ENCODE results near the gene TTK. TPM values are rescaled to one million over a fixed set of nuclear protein-coding genes. Genes with fewer than 3 reads are reported as not detected.

Gene TTK
- total and polyA plus RNA-seq, 4 donors, result under 0.01 to 21.1 (median 0.53) TPM

DNA sequence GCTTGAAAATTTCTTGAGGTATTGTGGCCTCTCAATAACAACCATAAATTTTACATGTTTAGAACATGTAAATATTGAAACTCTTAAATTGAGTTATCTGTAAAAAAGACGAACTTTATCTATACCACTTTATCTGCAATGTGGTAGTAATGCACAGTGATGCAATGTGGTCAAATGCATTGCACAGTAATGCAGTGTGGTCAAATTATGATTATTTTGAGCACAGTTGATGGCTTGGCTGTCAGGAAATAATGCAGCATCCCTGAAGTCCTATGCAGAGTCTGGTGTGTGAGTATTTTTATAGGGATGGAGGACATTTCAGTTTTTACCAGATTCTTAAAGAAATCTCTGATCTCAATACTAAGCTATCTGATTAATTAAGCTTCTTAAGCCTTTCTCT is 5.1 kb downstream of the TTK start:
- no peaks in the 10 kb centered on the region for H3K9me3 ChIP-seq (ENCODE audit: control insufficient read depth in 4 of 4, low read length in 3 of 4)
- no peak overlapping the region for H3K27ac ChIP-seq (ENCODE audit: low read depth in 1 of 2, low read length in 2 of 2)
- H3K4me3 ChIP-seq (ENCODE audit: low read depth in 1 of 3, low read length in 3 of 3), result no peak overlapping the region
- DNase-seq (ENCODE audit: low spot score), result no peak
- H3K27me3 ChIP-seq (ENCODE audit: control insufficient read depth in 4 of 4, insufficient read depth in 4 of 4, low read length in 3 of 4), result no peaks in the 10 kb centered on the region
- TF ChIP-seq HNF4G (IDR thresholded peaks at IDR 0.05) (no peak), RAD21 (IDR thresholded peaks at IDR 0.05) (no peak), MAX (IDR thresholded peaks at IDR 0.05) (no peak), NR2F2 (IDR thresholded peaks at IDR 0.05) (no peak), GABPA (IDR thresholded peaks at IDR 0.05 in 1 of 2, conservative IDR thresholded peaks at IDR 0.05 in 1 of 2) (no peak), RXRA (IDR thresholded peaks at IDR 0.05) (no peak), SP1 (IDR thresholded peaks at IDR 0.05) (no peak), TAF1 (conservative IDR thresholded peaks at IDR 0.05) (no peak), YY1 (IDR thresholded peaks at IDR 0.05) (no peak), JUND (IDR thresholded peaks at IDR 0.05) (no peak), HNF4A (conservative IDR thresholded peaks at IDR 0.05) (no peak), ZBTB33 (IDR thresholded peaks at IDR 0.05) (no peak), REST (IDR thresholded peaks at IDR 0.05) (no peak), FOXA2 (IDR thresholded peaks at IDR 0.05) (no peak), FOXA1 (IDR thresholded peaks at IDR 0.05) (no peak), EGR1 (IDR thresholded peaks at IDR 0.05; ENCODE audit: low read depth in 2 of 2) (no peak)
- TF ChIP-seq, protein P1, sequence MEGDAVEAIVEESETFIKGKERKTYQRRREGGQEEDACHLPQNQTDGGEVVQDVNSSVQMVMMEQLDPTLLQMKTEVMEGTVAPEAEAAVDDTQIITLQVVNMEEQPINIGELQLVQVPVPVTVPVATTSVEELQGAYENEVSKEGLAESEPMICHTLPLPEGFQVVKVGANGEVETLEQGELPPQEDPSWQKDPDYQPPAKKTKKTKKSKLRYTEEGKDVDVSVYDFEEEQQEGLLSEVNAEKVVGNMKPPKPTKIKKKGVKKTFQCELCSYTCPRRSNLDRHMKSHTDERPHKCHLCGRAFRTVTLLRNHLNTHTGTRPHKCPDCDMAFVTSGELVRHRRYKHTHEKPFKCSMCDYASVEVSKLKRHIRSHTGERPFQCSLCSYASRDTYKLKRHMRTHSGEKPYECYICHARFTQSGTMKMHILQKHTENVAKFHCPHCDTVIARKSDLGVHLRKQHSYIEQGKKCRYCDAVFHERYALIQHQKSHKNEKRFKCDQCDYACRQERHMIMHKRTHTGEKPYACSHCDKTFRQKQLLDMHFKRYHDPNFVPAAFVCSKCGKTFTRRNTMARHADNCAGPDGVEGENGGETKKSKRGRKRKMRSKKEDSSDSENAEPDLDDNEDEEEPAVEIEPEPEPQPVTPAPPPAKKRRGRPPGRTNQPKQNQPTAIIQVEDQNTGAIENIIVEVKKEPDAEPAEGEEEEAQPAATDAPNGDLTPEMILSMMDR (IDR thresholded peaks at IDR 0.05; ENCODE audit: low read depth, low read length, missing input control), result no peak
- TF ChIP-seq, protein P2, sequence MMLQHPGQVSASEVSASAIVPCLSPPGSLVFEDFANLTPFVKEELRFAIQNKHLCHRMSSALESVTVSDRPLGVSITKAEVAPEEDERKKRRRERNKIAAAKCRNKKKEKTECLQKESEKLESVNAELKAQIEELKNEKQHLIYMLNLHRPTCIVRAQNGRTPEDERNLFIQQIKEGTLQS (IDR thresholded peaks at IDR 0.05), result no peak
- WGBS, result 74% methylated on average over 1 of the region's 1 CpG
- peaks cover 2 to 7% (median 6%) of the 10 kb centered on the region in 4 donors for H3K4me1 ChIP-seq (ENCODE audit: control insufficient read depth in 4 of 4, insufficient read depth in 4 of 4, low read length in 3 of 4)
- no peak overlapping the region for H3K9ac ChIP-seq (ENCODE audit: low read depth in 1 of 2, low read length in 2 of 2)
- no peaks in the 10 kb centered on the region for H3K36me3 ChIP-seq (ENCODE audit: control insufficient read depth in 4 of 4, insufficient read depth in 3 of 4, low read depth in 1 of 4, low read length in 3 of 4)

Measured in liver (tissue), 9 donors.